Esophagus (tissue), 2 donors: ENCODE results near the gene PCK1. TPM values are rescaled to one million over a fixed set of nuclear protein-coding genes. Genes with fewer than 3 reads are reported as not detected.

Experiments
- H3K27ac ChIP-seq, 2 donors: one replicate each; pipeline ENCODE4 v1.5.1; 2013; ENCODE audit warnings: low read depth in 2 of 2, mild to moderate bottlenecking in 2 of 2, inconsistent platforms in 1 of 2, low read length in 1 of 2, moderate library complexity in 1 of 2
- H3K27me3 ChIP-seq, 2 donors: one replicate each; pipeline ENCODE4 v1.6.1; 2013; ENCODE audit warnings: low read length in 2 of 2, control low read depth in 1 of 2, mild to moderate bottlenecking in 1 of 2; ENCODE audit not compliant: insufficient read depth in 2 of 2, control insufficient read depth in 1 of 2
- H3K36me3 ChIP-seq, 2 donors: one replicate each; pipeline ENCODE4 v1.6.1; 2013; ENCODE audit warnings: low read length in 1 of 2; ENCODE audit not compliant: control insufficient read depth in 2 of 2, insufficient read depth in 2 of 2
- H3K4me1 ChIP-seq, 2 donors: one replicate each; pipeline ENCODE4 v1.6.1; 2013; ENCODE audit warnings: low read length in 1 of 2; ENCODE audit not compliant: control insufficient read depth in 2 of 2, insufficient read depth in 2 of 2
- H3K4me3 ChIP-seq, 2 donors: one replicate each; pipeline ENCODE4 v1.5.1; 2013; ENCODE audit warnings: low read length in 2 of 2, mild to moderate bottlenecking in 2 of 2, low read depth in 1 of 2, moderate library complexity in 1 of 2
- H3K9me3 ChIP-seq, 2 donors: one replicate each; pipeline ENCODE4 v1.6.1; 2013; ENCODE audit warnings: mild to moderate bottlenecking in 2 of 2, low read depth in 1 of 2, low read length in 1 of 2, moderate library complexity in 1 of 2; ENCODE audit not compliant: control insufficient read depth in 2 of 2, insufficient read depth in 1 of 2
- WGBS, 2 donors: extraction: QIAGEN DNeasy Blood & Tissue Kit; methylation state at CpG; one replicate each; pipeline ENCODE4 v1.1.7; 2013; 5-methylcytosine and 5-hydroxymethylcytosine counted together
- polyA plus RNA-seq, 2 donors: library from polyadenylated mRNA; stranded (reverse); fragments of 200-250 nt; gene quantifications; one replicate each; pipeline ENCODE4 v1.2.3, GENCODE V29; 2013
- donor health status: healthy with polysubstance abuse.
- donor health status: Bipolar disorder and iron deficiency.

Gene PCK1
- polyA plus RNA-seq, 2 donors = 0.12 to 0.25 TPM

DNA sequence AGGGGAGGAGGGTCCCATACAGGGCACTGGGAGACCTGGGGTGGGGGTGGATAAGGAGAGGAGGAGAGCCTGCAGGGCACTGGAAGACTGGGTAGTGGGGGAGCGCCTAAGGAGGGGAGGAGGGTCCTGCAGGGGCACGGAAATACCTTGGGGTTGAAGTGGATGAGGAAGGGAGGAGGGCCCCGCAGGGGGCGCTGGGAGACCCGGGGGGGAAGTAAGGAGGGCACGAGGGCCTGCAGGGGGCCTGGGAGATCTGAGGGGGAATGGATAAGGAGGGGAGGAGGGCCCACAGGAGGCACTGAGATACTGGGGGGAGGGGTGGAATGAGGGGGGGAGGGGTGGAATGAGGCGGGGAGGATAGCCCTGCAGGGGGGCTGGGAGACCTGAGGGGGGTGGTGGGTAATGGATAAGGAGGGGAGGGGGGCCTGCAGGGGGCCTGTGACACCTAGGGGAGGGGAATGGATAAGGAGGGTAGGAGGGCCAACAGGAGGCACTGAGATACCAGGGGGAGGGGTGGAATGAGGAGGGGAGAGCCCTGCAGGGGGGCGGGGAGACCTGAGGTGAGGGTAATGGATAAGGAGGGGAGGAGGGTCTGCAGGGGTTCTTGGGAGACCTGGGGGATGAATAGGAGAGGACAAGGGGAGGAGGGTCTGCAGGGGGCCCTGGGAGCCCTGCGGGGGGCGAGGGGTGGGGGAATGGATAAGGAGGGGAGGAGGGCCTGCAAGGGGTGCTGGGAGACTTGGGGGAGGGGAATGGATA is 35.4 kb upstream of the PCK1 start:
- H3K27ac ChIP-seq = no peak overlapping the region
- no peaks in the 10 kb centered on the region for H3K4me1 ChIP-seq
- WGBS, 2 donors = 69 to 71% methylated on average over 9 to 10 of the region's 10 CpGs
- H3K9me3 ChIP-seq = no peaks in the 10 kb centered on the region
- no peaks in the 10 kb centered on the region for H3K36me3 ChIP-seq
- no peaks in the 10 kb centered on the region for H3K27me3 ChIP-seq
- no peak overlapping the region for H3K4me3 ChIP-seq

DNA sequence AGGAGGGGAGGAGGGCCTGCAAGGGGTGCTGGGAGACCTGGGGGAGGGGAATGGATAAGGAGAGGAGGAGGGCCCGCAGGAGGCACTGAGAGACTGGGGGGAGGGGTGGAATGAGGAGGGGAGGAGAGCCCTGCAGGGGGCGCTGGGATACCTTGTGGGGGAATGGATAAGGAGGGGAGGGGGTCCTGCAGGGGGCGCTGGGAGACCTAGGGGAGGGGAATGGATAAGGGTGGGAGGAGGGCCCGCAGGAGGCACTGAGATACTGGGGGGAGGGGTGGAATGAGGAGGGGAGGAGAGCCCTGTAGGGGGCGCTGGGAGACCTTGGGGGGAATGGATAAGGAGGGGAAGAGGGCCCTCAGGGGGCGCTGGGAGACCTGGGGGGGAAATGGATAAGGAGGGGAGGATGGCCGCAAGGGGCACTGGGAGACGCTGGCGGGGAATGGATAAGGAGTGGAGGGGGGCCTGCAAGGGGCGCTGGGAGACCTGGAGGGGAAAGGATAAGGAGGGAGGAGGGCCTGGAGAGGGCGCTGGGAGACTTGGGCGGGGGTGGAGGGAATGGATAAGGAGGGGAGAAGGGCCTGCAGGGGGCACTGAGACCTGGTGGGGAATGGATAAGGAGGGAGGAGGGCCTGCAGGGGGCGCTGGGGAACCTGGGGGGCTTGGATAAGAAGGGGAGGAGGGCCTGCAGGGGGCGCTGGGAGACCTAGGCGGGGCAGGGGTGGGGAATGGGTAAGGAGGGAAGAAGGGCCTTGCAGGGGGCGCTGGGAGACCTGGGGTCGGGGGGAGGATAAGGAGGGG is 34.6 kb upstream of the PCK1 start:
- H3K4me3 ChIP-seq = no peak overlapping the region
- H3K27me3 ChIP-seq = no peaks in the 10 kb centered on the region
- no peaks in the 10 kb centered on the region for H3K9me3 ChIP-seq
- WGBS, 2 donors = 64 to 80% methylated on average over 17 of the region's 17 CpGs
- no peaks in the 10 kb centered on the region for H3K36me3 ChIP-seq
- H3K4me1 ChIP-seq = no peaks in the 10 kb centered on the region
- H3K27ac ChIP-seq = no peak overlapping the region

DNA sequence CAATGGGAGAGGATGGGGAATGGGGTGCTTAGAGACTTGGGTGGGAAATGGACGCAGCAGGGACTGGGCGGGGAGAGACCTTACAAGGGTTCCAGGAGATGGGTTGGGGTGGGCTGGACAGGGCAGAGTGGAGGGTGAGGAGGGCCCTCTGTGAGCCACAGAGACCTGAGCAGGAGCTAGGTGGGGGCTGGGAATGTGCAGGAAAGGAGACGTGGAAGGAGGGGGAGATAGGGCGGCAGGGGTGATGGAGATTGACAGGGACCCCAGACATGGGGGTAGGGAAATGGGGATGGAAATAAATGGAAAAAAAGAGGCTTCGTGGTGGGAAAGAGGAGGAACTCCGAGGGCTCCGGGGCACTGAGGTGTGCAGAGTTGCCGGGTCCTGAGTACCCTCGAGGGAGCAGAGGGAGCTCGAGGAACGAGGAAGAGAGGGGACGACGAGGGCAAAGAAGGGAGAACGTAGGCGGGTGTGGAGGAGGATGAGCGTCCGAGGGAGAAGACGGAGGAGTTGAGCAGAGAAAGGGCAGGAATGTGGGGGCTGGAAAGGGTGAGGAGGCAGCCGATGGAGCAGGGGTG is 33.9 kb upstream of the PCK1 start:
- Histone ChIP-seq H3K27me3 (no peaks in the 10 kb centered on the region), H3K27ac (no peak overlapping the region), H3K36me3 (no peaks in the 10 kb centered on the region), H3K4me1 (no peaks in the 10 kb centered on the region), H3K9me3 (no peaks in the 10 kb centered on the region), H3K4me3 (no peak overlapping the region)
- WGBS, 2 donors = 61 to 76% methylated on average over 19 of the region's 19 CpGs

DNA sequence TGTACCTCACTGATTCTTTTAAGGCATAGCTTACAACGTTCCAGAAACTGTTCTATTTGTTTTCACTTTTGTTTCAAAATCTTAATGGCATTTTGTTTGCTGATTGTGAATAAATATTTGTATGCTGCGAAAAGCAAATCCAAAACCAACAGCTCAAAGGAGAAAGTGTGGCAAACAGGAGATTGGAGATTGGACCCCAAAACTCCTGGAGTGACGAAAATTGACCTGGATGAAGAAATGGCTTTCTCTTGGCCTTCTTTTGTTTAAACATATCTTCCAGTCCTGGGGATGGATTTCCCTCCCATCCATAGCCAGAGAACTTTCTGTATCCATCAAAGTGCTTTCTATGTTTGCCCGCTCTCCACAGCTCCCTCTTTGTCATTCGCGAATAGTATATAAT is 33.2 kb upstream of the PCK1 start:
- H3K4me3 ChIP-seq = no peak overlapping the region
- WGBS, 2 donors = 71 to 79% methylated on average over 6 of the region's 6 CpGs
- H3K9me3 ChIP-seq = no peaks in the 10 kb centered on the region
- no peak overlapping the region for H3K27ac ChIP-seq
- no peaks in the 10 kb centered on the region for H3K4me1 ChIP-seq
- H3K36me3 ChIP-seq = no peaks in the 10 kb centered on the region
- no peaks in the 10 kb centered on the region for H3K27me3 ChIP-seq

DNA sequence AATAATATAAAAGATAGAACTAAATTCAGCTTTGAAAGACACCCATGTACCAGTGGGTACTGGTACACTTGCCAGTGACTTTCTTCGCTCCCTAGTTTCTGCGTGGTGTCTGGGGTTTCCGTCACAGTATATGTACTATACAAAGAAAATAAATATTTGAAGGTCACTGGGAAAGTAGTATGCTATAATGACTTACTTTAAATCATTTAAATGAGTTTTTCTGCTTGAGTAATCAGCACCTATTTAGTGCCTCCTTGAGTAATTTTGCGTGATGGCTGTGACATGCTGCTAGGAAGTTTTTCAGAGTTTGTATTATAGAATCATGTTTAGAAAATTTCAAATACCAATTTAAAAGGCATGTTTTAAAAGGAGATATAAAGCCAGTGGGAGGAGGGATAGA is 32.8 kb upstream of the PCK1 start:
- Histone ChIP-seq H3K27ac (no peak overlapping the region), H3K9me3 (no peaks in the 10 kb centered on the region), H3K4me3 (no peak overlapping the region), H3K27me3 (no peaks in the 10 kb centered on the region), H3K36me3 (no peaks in the 10 kb centered on the region), H3K4me1 (no peaks in the 10 kb centered on the region)
- 82 to 93% methylated on average over 4 of the region's 4 CpGs for WGBS, 2 donors

DNA sequence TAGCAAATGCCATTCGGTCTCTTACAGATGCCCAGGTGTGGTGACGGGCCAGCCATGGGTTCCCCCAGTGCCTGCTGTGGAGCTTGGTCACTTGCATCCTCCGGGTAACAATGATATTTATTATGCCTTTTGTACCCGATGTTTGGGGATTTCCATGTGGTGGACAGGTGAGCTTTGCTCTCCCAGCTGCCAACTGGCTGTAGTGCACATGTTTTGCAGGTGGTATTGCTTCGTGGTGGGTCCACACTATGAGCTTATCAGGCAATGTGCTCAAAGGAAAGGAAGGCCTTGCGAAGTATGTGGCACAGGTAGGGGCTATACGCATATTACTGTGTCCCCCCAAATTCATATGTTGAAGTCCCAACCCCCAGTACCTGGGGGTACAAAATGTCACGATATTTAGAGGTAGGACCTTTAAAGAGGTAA is 31.7 kb upstream of the PCK1 start:
- Histone ChIP-seq H3K36me3 (no peaks in the 10 kb centered on the region), H3K4me1 (no peaks in the 10 kb centered on the region), H3K27ac (no peak overlapping the region), H3K27me3 (no peaks in the 10 kb centered on the region), H3K9me3 (no peaks in the 10 kb centered on the region), H3K4me3 (no peak overlapping the region)
- 85 to 88% methylated on average over 8 of the region's 8 CpGs for WGBS, 2 donors

DNA sequence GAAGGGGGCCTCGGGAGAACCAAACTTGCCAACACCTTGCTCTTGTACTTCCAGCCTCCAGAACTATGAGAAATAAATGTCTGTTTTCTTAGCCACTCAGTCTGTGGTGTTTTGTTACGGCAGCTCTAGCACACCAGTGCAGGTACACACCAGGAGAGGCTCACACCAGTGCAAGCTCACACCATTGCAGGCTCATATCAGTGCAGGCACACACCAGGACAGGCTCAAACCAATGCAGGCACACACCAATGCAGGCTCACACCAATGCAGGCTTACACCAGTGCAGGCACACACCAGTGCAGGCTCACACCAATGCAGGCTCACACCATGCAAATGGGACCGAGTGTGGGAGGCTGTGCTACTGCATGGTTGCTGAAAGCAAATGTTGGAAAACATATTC is 31.1 kb upstream of the PCK1 start:
- H3K9me3 ChIP-seq = no peaks in the 10 kb centered on the region
- H3K36me3 ChIP-seq = no peaks in the 10 kb centered on the region
- H3K27me3 ChIP-seq = no peaks in the 10 kb centered on the region
- H3K27ac ChIP-seq = no peak overlapping the region
- 82 to 87% methylated on average over 3 of the region's 3 CpGs for WGBS, 2 donors
- no peaks in the 10 kb centered on the region for H3K4me1 ChIP-seq
- no peak overlapping the region for H3K4me3 ChIP-seq

DNA sequence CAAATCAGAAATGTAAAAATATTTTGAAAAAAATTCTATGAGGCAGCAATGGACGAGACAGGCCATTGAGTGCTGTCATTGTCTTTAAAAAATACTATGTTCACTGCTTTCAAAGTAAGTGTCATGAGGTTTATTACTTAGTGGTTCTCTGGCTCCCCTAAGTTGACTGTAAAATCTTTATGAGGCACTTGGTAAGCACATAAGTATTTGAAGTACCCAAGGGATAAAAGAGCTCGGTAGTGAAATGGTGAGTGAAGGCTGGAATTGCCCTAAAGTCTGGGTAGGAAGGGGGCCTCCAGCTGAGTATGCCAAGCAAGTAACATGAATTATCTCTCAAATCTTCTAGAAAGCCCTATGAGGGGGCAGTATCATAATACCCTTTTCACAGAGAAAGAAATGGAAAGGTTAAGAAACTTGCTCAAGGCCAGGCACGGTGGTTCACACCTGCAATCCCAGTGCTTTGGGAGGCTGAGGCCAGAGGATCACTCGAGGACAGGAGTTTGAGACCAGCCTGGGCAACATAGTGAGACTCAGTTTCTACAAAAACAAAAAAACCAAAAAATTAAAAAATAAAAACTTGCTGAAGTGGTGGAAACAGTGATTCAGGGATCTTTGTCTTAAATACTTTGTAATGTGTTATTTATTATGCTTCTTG is 30.5 kb upstream of the PCK1 start:
- H3K9me3 ChIP-seq = no peaks in the 10 kb centered on the region
- 85 to 87% methylated on average over 4 of the region's 4 CpGs for WGBS, 2 donors
- no peak overlapping the region for H3K27ac ChIP-seq
- H3K36me3 ChIP-seq = no peaks in the 10 kb centered on the region
- no peak overlapping the region for H3K4me3 ChIP-seq
- peaks cover 0 to 2% of the 10 kb centered on the region in 2 donors for H3K4me1 ChIP-seq
- H3K27me3 ChIP-seq = no peaks in the 10 kb centered on the region

DNA sequence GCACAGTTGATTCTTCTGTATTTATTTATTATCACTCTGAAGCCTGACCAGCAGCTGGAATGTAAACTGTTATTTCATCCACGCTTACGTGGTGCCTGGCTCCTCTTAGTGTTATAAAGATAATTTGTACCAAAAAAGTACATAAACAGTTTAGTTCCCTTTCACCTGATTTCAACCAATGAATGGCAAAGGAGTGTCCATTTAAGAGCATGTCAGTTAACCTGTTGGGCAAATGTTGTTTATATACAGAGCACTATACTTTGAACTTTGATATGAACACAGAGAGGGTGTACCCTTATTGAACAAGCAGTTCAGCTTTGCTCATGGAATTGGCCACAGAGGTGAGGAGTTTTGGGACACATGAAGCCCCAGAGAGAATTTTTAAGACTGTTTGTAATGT is 28.8 kb upstream of the PCK1 start:
- H3K9me3 ChIP-seq = no peaks in the 10 kb centered on the region
- no peak overlapping the region for H3K4me3 ChIP-seq
- 66 to 67% methylated on average over 2 of the region's 2 CpGs for WGBS, 2 donors
- H3K36me3 ChIP-seq = no peaks in the 10 kb centered on the region
- no peaks in the 10 kb centered on the region for H3K27me3 ChIP-seq
- no peak overlapping the region for H3K27ac ChIP-seq
- H3K4me1 ChIP-seq = peaks cover 0 to 2% of the 10 kb centered on the region in 2 donors
